ENCODE measurements around the gene CPPED1. TPM values are rescaled to one million over a fixed set of nuclear protein-coding genes. Genes with fewer than 3 reads are reported as not detected.

The CPPED1 gene
- total and polyA plus RNA-seq, 2 donors (not counting 1 experiment from before 2014, with no cell fraction given) = 7.4 to 19.8 TPM

DNA sequence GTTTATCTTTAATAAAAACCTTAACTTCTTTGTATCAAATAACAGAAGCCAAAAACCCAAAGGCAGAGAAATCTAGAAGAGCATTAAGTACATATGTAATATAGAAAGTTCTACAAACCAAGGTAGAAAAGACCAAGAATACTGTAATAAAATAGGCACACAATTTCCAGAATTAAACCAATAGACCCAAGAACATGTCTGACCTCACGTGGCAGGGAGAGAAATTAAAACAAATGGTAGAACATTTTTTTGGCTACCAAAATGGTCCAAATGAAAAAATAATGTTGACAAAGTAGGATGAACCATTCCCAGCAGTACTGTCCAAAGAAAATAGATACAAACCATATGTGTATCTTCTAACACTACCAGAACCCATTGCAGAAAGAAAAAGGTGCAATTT is 183.5 kb downstream of the CPPED1 start:
- Histone ChIP-seq H3K4me3 (replicated peaks in 1 of 4; ENCODE audit: control extremely low read depth in 1 of 4, insufficient read depth in 1 of 4, low read depth in 3 of 4, low read length in 4 of 4) (no peak overlapping the region), H3K9me3 (ENCODE audit: control insufficient read depth, insufficient read depth, low read depth, low read length) (no peaks in the 10 kb centered on the region), H2AFZ (ENCODE audit: low read length) (no peak overlapping the region), H4K20me1 (ENCODE audit: control insufficient read depth, extremely low read depth, insufficient read depth, low read length) (no peaks in the 10 kb centered on the region), H3K4me1 (ENCODE audit: control insufficient read depth, extremely low read depth, insufficient read depth, low read length) (no peaks in the 10 kb centered on the region), H3K79me2 (ENCODE audit: control insufficient read depth, insufficient read depth, low read length) (no peaks in the 10 kb centered on the region), H3K27ac (ENCODE audit: insufficient read depth, low read length) (no peak overlapping the region), H3K4me2 (ENCODE audit: extremely low read depth, insufficient read depth, low read length) (no peak overlapping the region), H3K27me3 (ENCODE audit: control insufficient read depth, insufficient read depth, low read length) (no peaks in the 10 kb centered on the region), H3K9ac (ENCODE audit: insufficient read depth, low read length) (no peak overlapping the region), H3K36me3 (ENCODE audit: control insufficient read depth, insufficient read depth, low read length) (no peaks in the 10 kb centered on the region)
- TF ChIP-seq EZH2 (IDR thresholded peaks at IDR 0.05; ENCODE audit: low read length, missing control alignments) = no peak
- TF ChIP-seq, protein P1, sequence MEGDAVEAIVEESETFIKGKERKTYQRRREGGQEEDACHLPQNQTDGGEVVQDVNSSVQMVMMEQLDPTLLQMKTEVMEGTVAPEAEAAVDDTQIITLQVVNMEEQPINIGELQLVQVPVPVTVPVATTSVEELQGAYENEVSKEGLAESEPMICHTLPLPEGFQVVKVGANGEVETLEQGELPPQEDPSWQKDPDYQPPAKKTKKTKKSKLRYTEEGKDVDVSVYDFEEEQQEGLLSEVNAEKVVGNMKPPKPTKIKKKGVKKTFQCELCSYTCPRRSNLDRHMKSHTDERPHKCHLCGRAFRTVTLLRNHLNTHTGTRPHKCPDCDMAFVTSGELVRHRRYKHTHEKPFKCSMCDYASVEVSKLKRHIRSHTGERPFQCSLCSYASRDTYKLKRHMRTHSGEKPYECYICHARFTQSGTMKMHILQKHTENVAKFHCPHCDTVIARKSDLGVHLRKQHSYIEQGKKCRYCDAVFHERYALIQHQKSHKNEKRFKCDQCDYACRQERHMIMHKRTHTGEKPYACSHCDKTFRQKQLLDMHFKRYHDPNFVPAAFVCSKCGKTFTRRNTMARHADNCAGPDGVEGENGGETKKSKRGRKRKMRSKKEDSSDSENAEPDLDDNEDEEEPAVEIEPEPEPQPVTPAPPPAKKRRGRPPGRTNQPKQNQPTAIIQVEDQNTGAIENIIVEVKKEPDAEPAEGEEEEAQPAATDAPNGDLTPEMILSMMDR (conservative IDR thresholded peaks at IDR 0.05 in 1 of 2, IDR thresholded peaks at IDR 0.05 in 1 of 2; ENCODE audit: low read depth in 1 of 2, low read length in 2 of 2) = no peak
- DNase-seq (ENCODE audit: low read depth in 2 of 2) = no peak

DNA sequence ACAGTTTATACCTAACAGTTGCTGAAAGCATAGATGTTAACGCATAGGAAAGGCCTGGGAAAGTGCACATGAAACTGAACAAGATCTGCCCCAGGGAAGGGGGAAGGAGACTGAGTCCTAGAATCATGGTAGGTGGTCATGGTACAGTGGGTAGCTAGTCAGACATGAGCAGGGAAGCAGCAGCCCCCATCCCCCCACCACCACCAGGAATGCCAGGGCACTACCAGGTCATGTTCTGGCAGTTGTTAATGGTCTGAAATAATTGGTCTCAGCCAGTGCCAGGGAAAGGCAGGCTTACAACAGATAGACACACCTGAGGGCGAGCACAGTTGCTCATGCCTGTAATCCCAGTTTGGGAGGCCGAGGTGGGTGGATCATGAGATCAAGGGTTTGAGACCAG is 185.2 kb downstream of the CPPED1 start:
- TF ChIP-seq EZH2 (IDR thresholded peaks at IDR 0.05; ENCODE audit: low read length, missing control alignments) = no peak
- TF ChIP-seq, protein P1 (conservative IDR thresholded peaks at IDR 0.05 in 1 of 2, IDR thresholded peaks at IDR 0.05 in 1 of 2; ENCODE audit: low read depth in 1 of 2, low read length in 2 of 2) = no peak
- H3K36me3 ChIP-seq (ENCODE audit: control insufficient read depth, insufficient read depth, low read length) = no peaks in the 10 kb centered on the region
- H4K20me1 ChIP-seq (ENCODE audit: control insufficient read depth, extremely low read depth, insufficient read depth, low read length) = no peaks in the 10 kb centered on the region
- H3K27ac ChIP-seq (ENCODE audit: insufficient read depth, low read length) = no peak overlapping the region
- H3K27me3 ChIP-seq (ENCODE audit: control insufficient read depth, insufficient read depth, low read length) = no peaks in the 10 kb centered on the region
- H3K4me2 ChIP-seq (ENCODE audit: extremely low read depth, insufficient read depth, low read length) = no peak overlapping the region
- no peaks in the 10 kb centered on the region for H3K9me3 ChIP-seq (ENCODE audit: control insufficient read depth, insufficient read depth, low read depth, low read length)
- no peak overlapping the region for H3K4me3 ChIP-seq (replicated peaks in 1 of 4; ENCODE audit: control extremely low read depth in 1 of 4, insufficient read depth in 1 of 4, low read depth in 3 of 4, low read length in 4 of 4)
- no peaks in the 10 kb centered on the region for H3K79me2 ChIP-seq (ENCODE audit: control insufficient read depth, insufficient read depth, low read length)
- H3K9ac ChIP-seq (ENCODE audit: insufficient read depth, low read length) = no peak overlapping the region
- no peak for DNase-seq (ENCODE audit: low read depth in 2 of 2)
- no peaks in the 10 kb centered on the region for H3K4me1 ChIP-seq (ENCODE audit: control insufficient read depth, extremely low read depth, insufficient read depth, low read length)
- no peak overlapping the region for H2AFZ ChIP-seq (ENCODE audit: low read length)

DNA sequence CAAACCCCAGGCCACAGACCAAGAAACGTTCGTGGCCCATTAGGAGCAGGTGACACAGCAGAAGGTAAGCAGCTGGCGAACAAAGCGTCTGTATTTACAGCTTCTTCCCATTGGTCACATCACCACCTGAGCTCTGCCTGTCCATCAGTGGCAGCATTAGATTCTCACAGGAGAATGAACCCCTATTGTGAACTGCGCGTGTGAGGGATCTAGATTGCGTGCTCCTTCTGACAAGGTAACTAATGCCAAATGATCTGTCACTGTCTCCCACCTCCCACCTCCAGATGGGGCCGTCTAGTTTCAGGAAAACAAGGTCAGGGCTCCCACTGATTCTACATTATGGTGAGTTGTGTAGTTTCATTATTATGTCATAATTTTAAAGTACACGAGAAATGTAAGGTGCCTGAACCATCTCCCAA is 186.3 kb downstream of the CPPED1 start:
- DNase-seq (ENCODE audit: low read depth in 2 of 2) = no peak
- Histone ChIP-seq H3K27ac (ENCODE audit: insufficient read depth, low read length) (no peak overlapping the region), H3K4me3 (replicated peaks in 1 of 4; ENCODE audit: control extremely low read depth in 1 of 4, insufficient read depth in 1 of 4, low read depth in 3 of 4, low read length in 4 of 4) (no peak overlapping the region), H2AFZ (ENCODE audit: low read length) (no peak overlapping the region), H3K4me1 (ENCODE audit: control insufficient read depth, extremely low read depth, insufficient read depth, low read length) (no peaks in the 10 kb centered on the region), H4K20me1 (ENCODE audit: control insufficient read depth, extremely low read depth, insufficient read depth, low read length) (no peaks in the 10 kb centered on the region), H3K79me2 (ENCODE audit: control insufficient read depth, insufficient read depth, low read length) (no peaks in the 10 kb centered on the region), H3K4me2 (ENCODE audit: extremely low read depth, insufficient read depth, low read length) (no peak overlapping the region), H3K9ac (ENCODE audit: insufficient read depth, low read length) (no peak overlapping the region), H3K36me3 (ENCODE audit: control insufficient read depth, insufficient read depth, low read length) (no peaks in the 10 kb centered on the region), H3K9me3 (ENCODE audit: control insufficient read depth, insufficient read depth, low read depth, low read length) (no peaks in the 10 kb centered on the region), H3K27me3 (ENCODE audit: control insufficient read depth, insufficient read depth, low read length) (no peaks in the 10 kb centered on the region)
- TF ChIP-seq, protein P1 (conservative IDR thresholded peaks at IDR 0.05 in 1 of 2, IDR thresholded peaks at IDR 0.05 in 1 of 2; ENCODE audit: low read depth in 1 of 2, low read length in 2 of 2) = no peak
- no peak for TF ChIP-seq EZH2 (IDR thresholded peaks at IDR 0.05; ENCODE audit: low read length, missing control alignments)

All from fibroblast of lung (primary cell).